ENCODE results near the gene EIF2AK3. TPM values are rescaled to one million over a fixed set of nuclear protein-coding genes. Genes with fewer than 3 reads are reported as not detected.

EIF2AK3 gene
- total and polyA plus RNA-seq, 4 donors: 5.3 to 46.7 (median 18.6) TPM

GRCh38 chr2:88669482-88670214 lies 42.4 kb upstream of the EIF2AK3 start:
- Histone ChIP-seq H3K27me3 (ENCODE audit: control insufficient read depth in 3 of 3, insufficient read depth in 3 of 3, low read length in 2 of 3) (no peaks in the 10 kb centered on the region), H3K27ac (ENCODE audit: low read depth in 1 of 2, low read length in 1 of 2) (no peak overlapping the region), H3K9ac (ENCODE audit: insufficient read depth in 1 of 2, low read length in 2 of 2) (no peak overlapping the region), H3K9me3 (ENCODE audit: control insufficient read depth in 4 of 4, insufficient read depth in 3 of 4, low read length in 3 of 4) (no peaks in the 10 kb centered on the region), H3K4me1 (ENCODE audit: control insufficient read depth in 5 of 5, insufficient read depth in 5 of 5, low read length in 5 of 5) (no peaks in the 10 kb centered on the region), H3K36me3 (ENCODE audit: control insufficient read depth in 4 of 4, insufficient read depth in 4 of 4, low read length in 4 of 4) (no peaks in the 10 kb centered on the region), H3K4me3 (no peak overlapping the region)
- WGBS, 2 donors: 75 to 77% methylated on average over 6 of the region's 6 CpGs
- DNase-seq (peak in 2 of 3 donors; percentile 15 to 35), ATAC-seq (ENCODE audit: insufficient read depth, low FRiP score) (no peak)
- peak; percentile 42 for TF ChIP-seq CTCF (IDR thresholded peaks at IDR 0.05; ENCODE audit: control extremely low read depth, extremely low read depth)

- Histone ChIP-seq H3K4me1 (ENCODE audit: control insufficient read depth in 5 of 5, insufficient read depth in 5 of 5, low read length in 5 of 5) (no peaks in the 10 kb centered on the region), H3K27ac (ENCODE audit: low read depth in 1 of 2, low read length in 1 of 2) (no peak overlapping the region), H3K9ac (ENCODE audit: insufficient read depth in 1 of 2, low read length in 2 of 2) (no peak overlapping the region), H3K36me3 (ENCODE audit: control insufficient read depth in 4 of 4, insufficient read depth in 4 of 4, low read length in 4 of 4) (no peaks in the 10 kb centered on the region), H3K4me3 (no peak overlapping the region), H3K27me3 (ENCODE audit: control insufficient read depth in 3 of 3, insufficient read depth in 3 of 3, low read length in 2 of 3) (no peaks in the 10 kb centered on the region), H3K9me3 (ENCODE audit: control insufficient read depth in 4 of 4, insufficient read depth in 3 of 4, low read length in 3 of 4) (peaks cover 0 to under 1% (median 0%) of the 10 kb centered on the region in 4 donors)
- DNase-seq (no peak), ATAC-seq (ENCODE audit: insufficient read depth, low FRiP score) (no peak)
- no peak for TF ChIP-seq CTCF (IDR thresholded peaks at IDR 0.05; ENCODE audit: control extremely low read depth, extremely low read depth)
- WGBS, 2 donors: 92 to 98% methylated on average over 2 of the region's 2 CpGs
Measured at GRCh38 chr2:88668862-88669261, 41.6 kb upstream of the EIF2AK3 start.

- Histone ChIP-seq H3K9me3 (ENCODE audit: control insufficient read depth in 4 of 4, insufficient read depth in 3 of 4, low read length in 3 of 4) (peaks cover 0 to 3% (median 0%) of the 10 kb centered on the region in 4 donors), H3K9ac (ENCODE audit: insufficient read depth in 1 of 2, low read length in 2 of 2) (no peak overlapping the region)
Measured at GRCh38 chr2:88667219-88667618, 40.0 kb upstream of the EIF2AK3 start.

More at GRCh38 chr2:88667219-88667618, 40.0 kb upstream of the EIF2AK3 start:
- no peak overlapping the region for H3K4me3 ChIP-seq
- TF ChIP-seq CTCF (IDR thresholded peaks at IDR 0.05; ENCODE audit: control extremely low read depth, extremely low read depth): no peak
- no peaks in the 10 kb centered on the region for H3K36me3 ChIP-seq (ENCODE audit: control insufficient read depth in 4 of 4, insufficient read depth in 4 of 4, low read length in 4 of 4)
- no peak for DNase-seq
- H3K27ac ChIP-seq (ENCODE audit: low read depth in 1 of 2, low read length in 1 of 2): no peak overlapping the region
- no peaks in the 10 kb centered on the region for H3K27me3 ChIP-seq (ENCODE audit: control insufficient read depth in 3 of 3, insufficient read depth in 3 of 3, low read length in 2 of 3)
- ATAC-seq (ENCODE audit: insufficient read depth, low FRiP score): no peak
- no peaks in the 10 kb centered on the region for H3K4me1 ChIP-seq (ENCODE audit: control insufficient read depth in 5 of 5, insufficient read depth in 5 of 5, low read length in 5 of 5)
- 86 to 92% methylated on average over 2 of the region's 2 CpGs for WGBS, 2 donors
